Sigmoid colon (tissue), 4 donors: ENCODE data around the gene PCDH12.

Experiments used
- EP300 ChIP-seq, 4 donors: sonication (generic); formaldehyde crosslinking; IDR thresholded peaks; one replicate each; pipeline ENCODE4 v1.6.1; 2017; ENCODE audit warnings: antibody characterized with exemption in 4 of 4
- TF ChIP-seq, protein P1 (sequence below), 4 experiments: fragments of 450-650 bp in 3 of 4; fragments of 200-600 bp in 1 of 4; IDR thresholded peaks; one replicate each; pipeline ENCODE4 v1.5.1; 2016 to 2019; ENCODE audit warnings: antibody characterized with exemption in 4 of 4, mild to moderate bottlenecking in 3 of 4, moderate library complexity in 2 of 4

DNA sequence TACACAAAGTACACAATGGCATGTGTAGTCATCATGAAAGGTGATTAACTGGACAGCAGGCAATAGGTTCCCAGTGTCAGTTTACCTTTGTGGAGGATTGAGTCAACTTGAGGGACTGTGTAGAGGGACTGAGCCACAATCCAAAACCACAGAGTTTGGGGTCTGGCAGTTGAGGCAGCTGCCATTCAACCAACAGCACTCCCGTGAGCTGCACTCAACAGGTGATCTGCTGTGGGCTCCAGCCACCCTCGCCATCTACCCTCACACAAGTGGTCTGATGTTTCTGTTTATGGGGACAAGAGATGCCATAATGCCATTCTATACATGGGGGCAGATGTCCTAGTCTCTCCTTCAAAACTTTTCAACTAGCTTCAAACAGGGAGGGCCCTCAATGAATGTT lies 37.2 kb downstream of the PCDH12 start:
- TF ChIP-seq, protein P1, sequence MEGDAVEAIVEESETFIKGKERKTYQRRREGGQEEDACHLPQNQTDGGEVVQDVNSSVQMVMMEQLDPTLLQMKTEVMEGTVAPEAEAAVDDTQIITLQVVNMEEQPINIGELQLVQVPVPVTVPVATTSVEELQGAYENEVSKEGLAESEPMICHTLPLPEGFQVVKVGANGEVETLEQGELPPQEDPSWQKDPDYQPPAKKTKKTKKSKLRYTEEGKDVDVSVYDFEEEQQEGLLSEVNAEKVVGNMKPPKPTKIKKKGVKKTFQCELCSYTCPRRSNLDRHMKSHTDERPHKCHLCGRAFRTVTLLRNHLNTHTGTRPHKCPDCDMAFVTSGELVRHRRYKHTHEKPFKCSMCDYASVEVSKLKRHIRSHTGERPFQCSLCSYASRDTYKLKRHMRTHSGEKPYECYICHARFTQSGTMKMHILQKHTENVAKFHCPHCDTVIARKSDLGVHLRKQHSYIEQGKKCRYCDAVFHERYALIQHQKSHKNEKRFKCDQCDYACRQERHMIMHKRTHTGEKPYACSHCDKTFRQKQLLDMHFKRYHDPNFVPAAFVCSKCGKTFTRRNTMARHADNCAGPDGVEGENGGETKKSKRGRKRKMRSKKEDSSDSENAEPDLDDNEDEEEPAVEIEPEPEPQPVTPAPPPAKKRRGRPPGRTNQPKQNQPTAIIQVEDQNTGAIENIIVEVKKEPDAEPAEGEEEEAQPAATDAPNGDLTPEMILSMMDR (IDR thresholded peaks at IDR 0.05), result no peak
- no peak for TF ChIP-seq EP300 (IDR thresholded peaks at IDR 0.05)
